OCI-LY1 (cell line): ENCODE measurements around the gene HLA-DQB1.

Experiments
- H2AFZ ChIP-seq: fragments of 200-600 bp; sonication (generic), shearing (Covaris generic); 2 replicates; pipeline ENCODE4 v1.6.0; 2014; ENCODE audit warnings: antibody characterized with exemption, mild to moderate bottlenecking, low read length
- H3F3A ChIP-seq: fragments of 200-600 bp; sonication (generic), shearing (Covaris generic); 2 replicates; pipeline ENCODE4 v1.6.0; 2014; ENCODE audit warnings: mild to moderate bottlenecking, antibody characterized with exemption, low read length, moderate library complexity; ENCODE audit not compliant: insufficient read depth
- H3K27ac ChIP-seq: fragments of 200-600 bp; sonication (generic); 2 replicates; pipeline ENCODE4 v1.5.1; 2014; ENCODE audit warnings: low read length, mixed run types, mild to moderate bottlenecking, low read depth; ENCODE audit not compliant: poor library complexity, severe bottlenecking
- H3K27me3 ChIP-seq: fragments of 200-600 bp; sonication (generic); 2 replicates; pipeline ENCODE4 v1.6.0; 2014; ENCODE audit warnings: antibody characterized with exemption, mild to moderate bottlenecking, low read length, moderate library complexity; ENCODE audit not compliant: insufficient read depth
- H3K36me3 ChIP-seq: fragments of 200-600 bp; sonication (generic); 2 replicates; pipeline ENCODE4 v1.6.1; 2014; ENCODE audit warnings: mild to moderate bottlenecking, antibody characterized with exemption, low read length, moderate library complexity, mixed read lengths; ENCODE audit not compliant: insufficient read depth
- H3K4me1 ChIP-seq: fragments of 200-600 bp; sonication (generic); 2 replicates; pipeline ENCODE4 v1.5.1; 2014; ENCODE audit warnings: mild to moderate bottlenecking, low read length, moderate library complexity; ENCODE audit not compliant: insufficient read depth, severe bottlenecking
- H3K4me2 ChIP-seq: fragments of 200-600 bp; sonication (generic), shearing (Covaris generic); 2 replicates; pipeline ENCODE4 v1.6.1; 2014; ENCODE audit warnings: low read length
- H3K4me3 ChIP-seq: fragments of 200-600 bp; sonication (generic); 2 replicates; pipeline ENCODE4 v1.5.1; 2014; ENCODE audit warnings: low read length, low read depth, mild to moderate bottlenecking, mixed read lengths; ENCODE audit not compliant: poor library complexity, severe bottlenecking
- H3K79me2 ChIP-seq: fragments of 200-600 bp; shearing (Covaris generic); 2 replicates; pipeline ENCODE4 v1.6.1; 2016; ENCODE audit warnings: mixed run types, low read length, mixed read lengths; ENCODE audit not compliant: insufficient read depth
- H3K9ac ChIP-seq: fragments of 200-600 bp; sonication (generic), shearing (Covaris generic); 2 replicates; pipeline ENCODE4 v1.6.1; 2014; ENCODE audit warnings: mild to moderate bottlenecking, low read length, mixed read lengths
- H3K9me2 ChIP-seq: fragments of 200-600 bp; sonication (generic), shearing (Covaris generic); 2 replicates; pipeline ENCODE4 v1.6.1; 2014; ENCODE audit warnings: low read depth, mild to moderate bottlenecking, low read length, mixed read lengths
- H3K9me3 ChIP-seq: fragments of 200-600 bp; shearing (Covaris generic); 2 replicates; pipeline ENCODE4 v1.6.1; 2014; ENCODE audit warnings: low read length, mixed read lengths
- H4K20me1 ChIP-seq: fragments of 200-600 bp; sonication (generic), shearing (Covaris generic); 2 replicates; pipeline ENCODE4 v1.6.0; 2016; ENCODE audit warnings: mild to moderate bottlenecking, low read length; ENCODE audit not compliant: insufficient read depth
- CTCF ChIP-seq: fragments of 200-600 bp; sonication (generic), shearing (Covaris generic); IDR thresholded peaks from 2 replicates; pipeline ENCODE4 v1.5.1; 2017; ENCODE audit warnings: mild to moderate bottlenecking, antibody characterized with exemption, low read length, moderate library complexity, mixed read lengths
- EZH2 ChIP-seq: fragments of 200-600 bp; sonication (generic), shearing (Covaris generic); IDR thresholded peaks from 2 replicates; pipeline ENCODE4 v1.8.0; 2017; ENCODE audit warnings: borderline replicate concordance, mixed run types, mild to moderate bottlenecking, antibody characterized with exemption, low read length, moderate library complexity, mixed read lengths

Gene HLA-DQB1

GRCh38 chr6:32641122-32641521, 25.3 kb downstream of the HLA-DQB1 start:
- no peaks in the 10 kb centered on the region for H3K9me3 ChIP-seq
- no peak overlapping the region for H3K4me3 ChIP-seq
- H3K4me2 ChIP-seq = no peak overlapping the region
- no peaks in the 10 kb centered on the region for H4K20me1 ChIP-seq
- peaks cover 3% of the 10 kb centered on the region for H3K4me1 ChIP-seq
- H2AFZ ChIP-seq = no peak overlapping the region
- no peaks in the 10 kb centered on the region for H3F3A ChIP-seq
- no peak for TF ChIP-seq CTCF
- no peak for TF ChIP-seq EZH2
- H3K36me3 ChIP-seq = no peaks in the 10 kb centered on the region
- no peaks in the 10 kb centered on the region for H3K27me3 ChIP-seq
- no peaks in the 10 kb centered on the region for H3K9me2 ChIP-seq
- H3K27ac ChIP-seq = no peak overlapping the region
- no peak overlapping the region for H3K9ac ChIP-seq
- no peaks in the 10 kb centered on the region for H3K79me2 ChIP-seq

DNA sequence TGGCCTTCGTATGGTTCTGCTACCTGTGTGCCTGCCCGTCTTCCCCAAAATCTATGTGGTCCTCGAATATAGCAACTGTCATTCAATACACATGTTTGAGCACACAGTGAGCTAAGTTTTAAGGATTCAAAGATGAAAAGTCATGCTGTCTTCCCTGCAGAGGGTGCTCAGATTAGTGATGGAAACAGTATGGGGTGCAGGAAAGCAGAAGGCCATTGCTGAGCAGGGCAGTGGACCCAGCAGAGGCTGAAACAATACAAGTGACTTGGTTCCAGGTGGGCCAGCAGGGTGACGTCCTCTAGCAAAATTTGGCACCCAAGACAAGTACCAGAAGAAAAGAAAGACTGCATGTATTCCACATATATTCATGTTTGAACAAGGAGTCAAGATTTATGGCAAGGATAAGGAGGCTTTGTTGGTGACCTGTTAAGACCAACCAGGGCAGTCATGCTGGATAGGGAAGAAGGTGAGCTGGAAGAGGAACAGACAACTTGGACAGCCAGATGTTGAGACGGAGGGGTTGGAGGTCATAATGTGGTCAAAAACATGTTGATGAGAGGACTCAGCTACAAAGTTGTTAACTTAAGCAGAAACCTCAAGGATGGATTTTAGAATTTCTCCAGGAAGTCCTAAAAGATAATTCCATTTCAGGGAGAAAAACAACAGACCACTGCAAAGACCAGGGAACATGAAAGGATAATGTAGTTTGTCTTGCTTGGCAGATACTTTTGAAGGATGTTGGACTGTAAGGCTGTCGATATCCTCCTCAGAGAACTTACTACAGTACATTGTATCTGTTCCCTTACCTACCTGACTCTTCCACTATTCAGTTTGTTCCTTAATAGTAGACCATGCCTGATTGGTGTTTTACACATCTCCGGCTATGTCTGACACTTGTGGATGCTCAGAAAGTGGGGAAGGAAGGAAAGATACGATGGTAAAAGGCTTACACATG, 26.7 kb downstream of the HLA-DQB1 start:
- Histone ChIP-seq H3K9me2 (no peaks in the 10 kb centered on the region), H3K27me3 (no peaks in the 10 kb centered on the region), H3K4me3 (no peak overlapping the region), H3K79me2 (no peaks in the 10 kb centered on the region), H3K9ac (no peak overlapping the region), H4K20me1 (no peaks in the 10 kb centered on the region), H3F3A (no peaks in the 10 kb centered on the region), H2AFZ (no peak overlapping the region), H3K36me3 (no peaks in the 10 kb centered on the region), H3K9me3 (no peaks in the 10 kb centered on the region), H3K4me1 (peaks cover 6% of the 10 kb centered on the region), H3K4me2 (no peak overlapping the region), H3K27ac (no peak overlapping the region)
- TF ChIP-seq CTCF (no peak), EZH2 (no peak)

GRCh38 chr6:32638532-32639219, 27.8 kb downstream of the HLA-DQB1 start:
- no peaks in the 10 kb centered on the region for H3F3A ChIP-seq
- H2AFZ ChIP-seq = no peak overlapping the region
- H3K9me3 ChIP-seq = no peaks in the 10 kb centered on the region
- H3K36me3 ChIP-seq = no peaks in the 10 kb centered on the region
- no peak overlapping the region for H3K4me3 ChIP-seq
- peaks cover 14% of the 10 kb centered on the region for H3K4me1 ChIP-seq
- no peak overlapping the region for H3K9ac ChIP-seq
- H3K9me2 ChIP-seq = no peaks in the 10 kb centered on the region
- no peak overlapping the region for H3K27ac ChIP-seq
- H3K27me3 ChIP-seq = no peaks in the 10 kb centered on the region
- H3K4me2 ChIP-seq = no peak overlapping the region
- H4K20me1 ChIP-seq = no peaks in the 10 kb centered on the region
- H3K79me2 ChIP-seq = no peaks in the 10 kb centered on the region
- TF ChIP-seq CTCF = no peak
- TF ChIP-seq EZH2 = no peak
